Stimulated activated CD4-positive, alpha-beta T cell treated with anti-CD3 and anti-CD28 coated beads, Interleukin-12 subunit alpha, Interleukin-12 subunit beta, amount 100 ng/mL, for 48 hours (primary cell): Measurements from ENCODE around the gene SRP19.
"Not testable (repeated sequence)": the region's sequence is repeated elsewhere in the genome, so short reads cannot be mapped to it uniquely, and the experiment has no call there.

ENCODE experiments used
- DNase-seq, 3 donors: peaks; one replicate each; pipeline ENCODE4 v3.0.0-alpha.2; 2020; ENCODE audit warnings: low read depth in 2 of 3, low spot score in 1 of 3

Gene SRP19

GRCh38 chr5:112869948-112870347 is 8.9 kb downstream of the SRP19 start:
- no peak for DNase-seq

- no peak for DNase-seq
Measured at GRCh38 chr5:112870966-112871365, 9.9 kb downstream of the SRP19 start.

GRCh38 chr5:112876362-112876761 is 15.3 kb downstream of the SRP19 start:
- no peak for DNase-seq

- no peak for DNase-seq
Measured at GRCh38 chr5:112878101-112878500, 17.0 kb downstream of the SRP19 start.

- peak; percentile 26 to 46 (median 42) for DNase-seq
Measured at GRCh38 chr5:112878760-112879159, 17.7 kb downstream of the SRP19 start.

GRCh38 chr5:112880219-112880964 is 19.3 kb downstream of the SRP19 start:
- no peak for DNase-seq

- no peak for DNase-seq
Measured at GRCh38 chr5:112883192-112883591, 22.1 kb downstream of the SRP19 start.

- no peak for DNase-seq
Measured at GRCh38 chr5:112885001-112885400, 23.9 kb downstream of the SRP19 start.

- DNase-seq, result no peak
Measured at GRCh38 chr5:112886975-112887374, 25.9 kb downstream of the SRP19 start.

GRCh38 chr5:112892066-112892465 is 31.0 kb downstream of the SRP19 start:
- not testable (repeated sequence) for DNase-seq

- DNase-seq, result no peak
Measured at GRCh38 chr5:112892776-112893175, 31.7 kb downstream of the SRP19 start.

- DNase-seq, result no peak
Measured at GRCh38 chr5:112895682-112896081, 34.6 kb downstream of the SRP19 start.

GRCh38 chr5:112902561-112902960 is 41.5 kb downstream of the SRP19 start:
- DNase-seq, result no peak

GRCh38 chr5:112904996-112905395 is 43.9 kb downstream of the SRP19 start:
- DNase-seq, result not testable (repeated sequence)

GRCh38 chr5:112906637-112907036 is 45.5 kb downstream of the SRP19 start:
- no peak for DNase-seq

GRCh38 chr5:112907166-112907631 is 46.1 kb downstream of the SRP19 start:
- DNase-seq, result no peak

GRCh38 chr5:112908854-112909253 is 47.8 kb downstream of the SRP19 start:
- no peak for DNase-seq

GRCh38 chr5:112910529-112910928 is 49.4 kb downstream of the SRP19 start:
- no peak for DNase-seq

GRCh38 chr5:112914584-112914983 is 53.5 kb downstream of the SRP19 start:
- no peak for DNase-seq

- DNase-seq, result no peak
Measured at GRCh38 chr5:112915831-112916230, 54.7 kb downstream of the SRP19 start.

- no peak for DNase-seq
Measured at GRCh38 chr5:112917453-112917995, 56.4 kb downstream of the SRP19 start.

GRCh38 chr5:112918136-112918535 is 57.0 kb downstream of the SRP19 start:
- DNase-seq, result no peak

- DNase-seq, result no peak
Measured at GRCh38 chr5:112918679-112919078, 57.6 kb downstream of the SRP19 start.
